GM20000 (cell line): ENCODE data around the gene PJVK.
"Not testable (repeated sequence)": the region's sequence is repeated elsewhere in the genome, so short reads cannot be mapped to it uniquely, and the experiment has no call there.

Experiments
- DNase-seq: peaks from one replicate; pipeline ENCODE4 v3.0.0; 2012; ENCODE audit warnings: low spot score
- TF ChIP-seq, protein P1 (sequence below): IDR thresholded peaks from 2 replicates; pipeline ENCODE4 v1.5.1; 2012; ENCODE audit warnings: mild to moderate bottlenecking, control low read depth; ENCODE audit errors: extremely low read depth, missing control alignments

PJVK gene, protein sequence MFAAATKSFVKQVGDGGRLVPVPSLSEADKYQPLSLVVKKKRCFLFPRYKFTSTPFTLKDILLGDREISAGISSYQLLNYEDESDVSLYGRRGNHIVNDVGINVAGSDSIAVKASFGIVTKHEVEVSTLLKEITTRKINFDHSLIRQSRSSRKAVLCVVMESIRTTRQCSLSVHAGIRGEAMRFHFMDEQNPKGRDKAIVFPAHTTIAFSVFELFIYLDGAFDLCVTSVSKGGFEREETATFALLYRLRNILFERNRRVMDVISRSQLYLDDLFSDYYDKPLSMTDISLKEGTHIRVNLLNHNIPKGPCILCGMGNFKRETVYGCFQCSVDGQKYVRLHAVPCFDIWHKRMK

GRCh38 chr2:178450774-178451525 lies at the start of gene PJVK, which contains the start of gene PRKRA:
Gene PJVK (plus strand): TSS chr2:178451378. CDS start chr2:178453410, 2,032 bp downstream.
Gene PRKRA (minus strand): TSS chr2:178451175. CDS start chr2:178451030, 145 bp downstream.
- TF ChIP-seq, protein P1, sequence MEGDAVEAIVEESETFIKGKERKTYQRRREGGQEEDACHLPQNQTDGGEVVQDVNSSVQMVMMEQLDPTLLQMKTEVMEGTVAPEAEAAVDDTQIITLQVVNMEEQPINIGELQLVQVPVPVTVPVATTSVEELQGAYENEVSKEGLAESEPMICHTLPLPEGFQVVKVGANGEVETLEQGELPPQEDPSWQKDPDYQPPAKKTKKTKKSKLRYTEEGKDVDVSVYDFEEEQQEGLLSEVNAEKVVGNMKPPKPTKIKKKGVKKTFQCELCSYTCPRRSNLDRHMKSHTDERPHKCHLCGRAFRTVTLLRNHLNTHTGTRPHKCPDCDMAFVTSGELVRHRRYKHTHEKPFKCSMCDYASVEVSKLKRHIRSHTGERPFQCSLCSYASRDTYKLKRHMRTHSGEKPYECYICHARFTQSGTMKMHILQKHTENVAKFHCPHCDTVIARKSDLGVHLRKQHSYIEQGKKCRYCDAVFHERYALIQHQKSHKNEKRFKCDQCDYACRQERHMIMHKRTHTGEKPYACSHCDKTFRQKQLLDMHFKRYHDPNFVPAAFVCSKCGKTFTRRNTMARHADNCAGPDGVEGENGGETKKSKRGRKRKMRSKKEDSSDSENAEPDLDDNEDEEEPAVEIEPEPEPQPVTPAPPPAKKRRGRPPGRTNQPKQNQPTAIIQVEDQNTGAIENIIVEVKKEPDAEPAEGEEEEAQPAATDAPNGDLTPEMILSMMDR, result no peak
- DNase-seq, result peak; percentile 98

DNA sequence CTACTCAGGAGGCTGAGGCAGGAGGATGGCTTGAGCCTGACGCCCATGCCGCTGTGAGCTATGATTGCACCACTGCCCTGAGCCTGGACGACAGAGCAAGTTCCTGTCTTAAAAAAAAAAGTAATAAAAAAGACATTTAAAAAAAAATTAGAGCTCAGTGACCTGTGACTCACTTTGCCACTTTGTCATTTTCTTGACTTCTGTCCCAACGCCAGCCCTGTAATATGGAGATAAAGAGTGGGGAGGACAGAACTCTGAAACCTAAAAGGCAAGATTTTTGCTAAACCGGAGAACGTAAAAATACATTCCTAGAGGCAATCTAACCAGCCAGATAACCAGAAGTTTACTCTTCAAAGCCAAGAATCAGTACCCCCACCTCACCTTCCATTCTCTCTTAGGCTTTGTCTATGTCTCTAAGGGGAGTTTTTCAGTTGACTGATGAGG lies 49.2 kb upstream of the PJVK start:
- TF ChIP-seq, protein P1, result no peak
- no peak for DNase-seq

- TF ChIP-seq, protein P1, result no peak
- DNase-seq, result no peak
These were observed 47.4 kb upstream of the PJVK start for GRCh38 chr2:178403671-178404306.

DNA sequence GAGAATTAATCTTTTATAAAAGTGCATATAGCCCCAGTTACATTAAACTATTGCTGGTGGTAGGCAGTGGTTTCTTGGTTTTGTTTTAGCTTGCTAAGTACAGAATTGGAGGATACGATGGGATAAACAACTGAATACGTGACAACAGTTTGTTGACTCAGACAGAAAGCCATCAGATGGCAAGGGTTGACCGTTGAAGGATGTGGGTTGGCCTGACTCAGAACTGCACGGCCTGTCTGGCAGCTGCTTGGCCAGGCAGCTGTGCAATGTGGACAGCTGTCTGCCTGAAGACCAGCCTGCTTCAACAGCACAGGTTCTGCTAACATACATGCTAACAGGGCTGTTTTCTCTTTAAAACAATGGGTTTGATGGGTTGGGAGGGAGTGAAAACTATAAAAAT lies 46.8 kb upstream of the PJVK start:
- TF ChIP-seq, protein P1, result no peak
- DNase-seq, result peak; percentile 78

DNA sequence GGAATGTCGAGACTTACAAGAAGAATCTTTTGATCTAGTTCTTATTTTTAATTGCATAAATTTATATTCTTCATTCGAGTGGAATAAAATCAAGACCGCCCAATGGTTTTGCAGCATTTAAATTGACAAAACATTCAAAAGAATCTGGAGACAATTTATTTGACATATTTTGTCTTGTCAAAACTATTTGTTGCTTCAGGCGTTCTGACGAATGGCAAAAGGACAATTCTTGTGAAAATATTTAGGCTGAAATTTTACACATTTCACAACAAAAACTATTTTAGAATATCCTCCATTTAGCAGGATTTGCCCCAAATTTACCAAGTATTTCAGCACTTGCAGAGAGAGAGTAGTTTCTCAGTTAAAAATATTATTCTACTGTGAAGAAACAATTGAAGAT lies 41.9 kb upstream of the PJVK start:
- DNase-seq, result no peak
- TF ChIP-seq, protein P1, result no peak

GRCh38 chr2:178412047-178412446 lies 39.1 kb upstream of the PJVK start:
- TF ChIP-seq, protein P1, result no peak
- no peak for DNase-seq

DNA sequence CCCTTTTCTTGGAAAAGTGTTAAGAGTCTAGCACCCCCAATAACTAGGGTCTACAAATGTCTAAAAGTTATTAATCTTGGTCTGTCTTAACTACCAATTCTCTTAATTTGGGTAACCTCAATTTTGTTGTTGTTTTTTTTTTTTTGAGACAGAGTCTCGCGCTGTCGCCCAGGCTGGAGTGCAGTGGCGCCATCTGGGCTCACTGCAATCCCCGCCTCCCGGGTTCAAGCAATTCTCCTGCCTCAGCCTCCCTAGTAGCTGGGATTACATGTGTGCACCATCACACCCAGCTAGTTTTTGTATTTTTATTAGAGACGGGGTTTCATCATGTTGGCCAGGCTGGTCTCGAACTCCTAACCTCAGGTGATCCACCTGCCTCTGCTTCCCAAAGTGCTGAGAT lies 38.7 kb upstream of the PJVK start:
- DNase-seq, result not testable (repeated sequence)
